GM10847 (cell line): ENCODE data around the gene MS4A12.
A peak's percentile ranks its signal among the peaks of the same experiment; 100 is the strongest.

Source experiments
- POLR2A ChIP-seq: IDR thresholded peaks from 2 replicates; pipeline ENCODE4 v1.6.1; 2011; ENCODE audit not compliant: insufficient read length; ENCODE audit errors: extremely low read depth

The MS4A12 gene, protein sequence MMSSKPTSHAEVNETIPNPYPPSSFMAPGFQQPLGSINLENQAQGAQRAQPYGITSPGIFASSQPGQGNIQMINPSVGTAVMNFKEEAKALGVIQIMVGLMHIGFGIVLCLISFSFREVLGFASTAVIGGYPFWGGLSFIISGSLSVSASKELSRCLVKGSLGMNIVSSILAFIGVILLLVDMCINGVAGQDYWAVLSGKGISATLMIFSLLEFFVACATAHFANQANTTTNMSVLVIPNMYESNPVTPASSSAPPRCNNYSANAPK

DNA sequence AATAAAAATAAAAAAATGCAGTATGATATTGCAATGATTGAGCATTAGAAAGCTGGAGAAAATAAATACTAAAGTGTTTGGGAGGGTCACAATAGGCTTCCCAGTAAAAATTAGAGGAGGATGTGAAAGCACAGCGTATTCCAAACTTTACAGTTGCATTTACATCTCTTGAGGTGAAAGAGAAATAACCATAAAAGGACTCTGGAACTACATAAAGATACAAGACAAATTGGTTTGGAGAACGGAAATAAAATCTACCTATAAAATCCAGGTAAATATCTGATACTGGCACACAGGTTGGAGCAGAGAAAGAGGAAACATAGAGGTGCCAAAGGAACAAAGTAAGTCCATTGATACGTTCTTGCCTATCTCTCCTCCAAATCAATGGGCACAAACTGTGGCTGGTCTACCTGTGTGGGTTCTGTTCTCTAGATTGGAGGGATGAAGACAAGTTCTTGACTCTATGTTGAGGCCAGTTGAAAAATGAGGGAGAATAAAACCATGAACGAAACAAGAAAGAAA, at the start of gene MS4A12:
TSS of gene MS4A12 (plus strand) at position 291 of the 522 bp plus-strand sequence. CDS start 4,541 bp downstream, outside the sequence.
- TF ChIP-seq POLR2A: no peak

DNA sequence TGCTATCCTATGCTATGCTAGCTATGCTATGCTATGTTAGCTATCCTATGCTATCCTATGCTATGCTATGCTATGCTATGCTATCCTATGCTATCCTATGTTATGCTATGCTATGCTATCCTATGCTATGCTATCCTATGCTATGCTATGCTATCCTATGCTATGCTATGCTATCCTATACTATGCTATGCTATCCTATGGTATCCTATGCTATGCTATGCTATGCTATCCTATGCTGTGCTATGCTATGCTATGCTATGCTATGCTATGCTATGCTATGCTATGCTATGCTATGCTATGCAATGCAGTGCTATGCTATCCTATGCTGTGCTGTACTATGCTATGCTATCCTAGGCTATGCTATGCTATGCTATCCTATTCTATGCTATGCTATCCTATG, 45.5 kb upstream of the MS4A12 start:
- TF ChIP-seq POLR2A: no peak

DNA sequence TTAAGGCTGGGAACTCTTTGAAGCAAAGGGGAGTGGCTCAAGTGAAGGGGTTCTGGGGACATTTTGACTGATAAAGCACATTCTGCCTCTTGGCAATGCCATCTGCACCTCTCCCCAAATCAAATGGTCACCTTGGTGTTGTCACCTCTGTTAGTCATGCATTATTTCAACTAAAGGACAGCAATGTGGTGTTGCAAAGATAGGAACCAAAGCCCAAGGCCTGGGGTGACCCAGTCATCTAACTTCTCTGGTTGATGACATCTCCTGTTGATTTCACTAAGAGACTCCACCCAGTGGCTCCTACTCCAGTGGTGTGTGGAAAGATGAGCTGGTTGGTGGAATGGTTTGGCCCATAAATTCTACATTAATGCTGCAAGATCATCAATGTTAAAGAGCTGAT, 44.7 kb upstream of the MS4A12 start:
- no peak for TF ChIP-seq POLR2A

DNA sequence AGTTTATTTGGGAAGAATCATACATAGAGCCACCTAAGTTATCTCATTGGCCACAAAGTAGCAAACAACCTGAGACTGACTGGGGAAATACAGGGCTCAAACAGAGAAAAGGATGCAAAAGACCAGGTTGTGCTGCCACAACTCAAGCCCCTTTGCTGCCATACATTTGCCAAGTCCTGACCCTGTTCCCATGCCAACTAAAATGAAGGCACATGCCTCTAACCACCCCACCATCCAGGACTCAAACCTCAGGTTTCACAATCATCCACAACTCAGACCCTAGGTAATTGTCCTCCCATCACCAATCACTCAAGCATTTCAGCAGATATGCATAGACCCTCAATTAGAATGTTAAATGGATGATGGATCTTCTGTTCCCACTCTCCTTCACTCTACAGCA, 38.4 kb upstream of the MS4A12 start:
- TF ChIP-seq POLR2A: no peak

DNA sequence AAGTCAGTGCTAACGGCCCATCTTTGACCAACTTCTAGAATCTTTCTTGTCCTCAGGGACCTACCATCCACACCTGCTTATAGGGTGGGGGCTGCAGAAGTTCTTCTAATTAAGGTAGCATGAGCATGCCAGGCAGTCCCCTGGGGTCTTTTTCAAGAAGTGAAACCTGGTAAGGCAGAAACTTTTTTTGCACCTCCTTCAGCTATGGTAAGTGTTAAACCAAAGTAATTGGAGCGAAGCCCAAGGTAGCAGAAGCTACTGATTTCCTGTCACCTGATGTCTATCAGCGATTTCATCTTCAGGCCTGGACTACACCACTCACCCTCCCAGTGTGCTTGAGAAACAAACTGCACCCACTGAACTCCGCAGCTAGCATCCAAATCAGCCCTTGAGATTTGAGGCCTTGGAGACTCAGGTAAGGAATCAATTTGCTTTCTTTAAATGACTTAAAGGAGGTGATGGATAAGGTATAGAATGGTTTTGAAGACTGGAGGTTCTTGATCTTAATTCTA, 37.0 kb upstream of the MS4A12 start, which contains the start of gene MS4A1:
TSS of gene MS4A1 (plus strand) at position 317 of the 512 bp plus-strand sequence. CDS start 6,528 bp downstream, outside the sequence.
- TF ChIP-seq POLR2A: peak; percentile 46

DNA sequence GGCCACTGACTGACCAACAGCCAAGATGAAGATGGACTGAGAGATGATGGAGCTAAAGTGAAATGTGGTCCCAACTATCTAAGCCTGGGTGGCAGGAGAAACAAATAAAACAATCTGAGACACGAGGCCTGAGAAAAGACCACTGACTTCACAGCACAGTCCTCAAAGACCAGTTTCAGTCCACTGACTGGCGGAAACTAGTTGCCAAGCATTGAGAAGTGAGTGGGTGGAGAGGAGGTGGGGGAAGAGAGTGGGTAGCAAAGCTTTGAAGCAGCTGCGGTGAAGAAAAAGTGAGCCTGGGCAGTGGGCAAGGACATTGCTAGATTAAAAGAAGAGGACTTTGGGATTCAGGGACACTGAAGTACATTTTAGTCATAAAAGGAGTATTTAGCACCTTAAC, 35.0 kb upstream of the MS4A12 start:
- TF ChIP-seq POLR2A: no peak

DNA sequence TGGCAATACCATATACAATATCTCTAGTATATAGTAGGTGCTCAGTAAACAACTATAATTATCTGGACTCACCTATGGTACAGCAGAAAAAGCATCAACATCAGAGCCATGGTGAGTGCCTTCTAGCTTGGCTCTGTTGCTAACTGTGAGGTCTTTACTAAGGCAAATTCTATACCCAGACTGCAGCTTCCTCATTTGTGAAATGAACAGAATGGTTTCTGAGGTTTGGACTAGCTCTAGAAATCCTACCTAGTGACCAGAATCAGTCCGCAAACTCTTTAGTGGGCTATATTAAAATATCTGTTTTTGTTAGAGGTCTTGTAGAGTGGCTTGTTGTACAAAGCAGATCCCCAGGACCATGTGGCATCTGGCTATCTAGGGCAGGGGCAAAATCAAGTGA, 33.2 kb upstream of the MS4A12 start:
- no peak for TF ChIP-seq POLR2A

DNA sequence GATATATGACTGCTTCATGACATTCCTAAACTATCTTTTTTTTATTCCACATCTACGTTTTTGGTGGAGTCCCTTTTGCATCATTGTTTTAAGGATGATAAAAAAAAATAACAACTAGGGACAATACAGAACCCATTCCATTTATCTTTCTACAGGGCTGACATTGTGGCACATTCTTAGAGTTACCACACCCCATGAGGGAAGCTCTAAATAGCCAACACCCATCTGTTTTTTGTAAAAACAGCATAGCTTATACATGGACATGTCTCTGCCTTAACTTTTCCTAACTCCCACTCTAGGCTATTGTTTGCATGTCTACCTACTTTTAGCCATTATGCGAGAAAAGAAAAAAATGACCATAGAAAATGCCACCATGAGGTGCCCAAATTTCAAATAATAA, 23.7 kb upstream of the MS4A12 start:
- no peak for TF ChIP-seq POLR2A

DNA sequence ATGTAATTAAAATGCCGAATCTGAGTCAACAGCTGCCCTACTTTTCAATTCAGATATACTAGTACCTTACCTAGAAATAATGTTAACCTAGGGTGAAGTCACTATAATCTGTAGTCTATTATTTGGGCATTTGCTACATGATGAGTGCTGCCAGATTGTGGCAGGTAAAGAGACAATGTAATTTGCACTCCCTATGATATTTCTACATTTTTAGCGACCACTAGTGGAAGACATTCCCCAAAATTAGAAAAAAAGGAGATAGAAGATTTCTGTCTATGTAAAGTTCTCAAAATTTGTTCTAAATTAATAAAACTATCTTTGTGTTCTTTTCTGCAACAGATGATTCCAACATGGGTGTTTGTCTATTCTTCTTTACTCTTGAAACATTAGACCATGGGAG, 22.9 kb upstream of the MS4A12 start:
- TF ChIP-seq POLR2A: no peak

DNA sequence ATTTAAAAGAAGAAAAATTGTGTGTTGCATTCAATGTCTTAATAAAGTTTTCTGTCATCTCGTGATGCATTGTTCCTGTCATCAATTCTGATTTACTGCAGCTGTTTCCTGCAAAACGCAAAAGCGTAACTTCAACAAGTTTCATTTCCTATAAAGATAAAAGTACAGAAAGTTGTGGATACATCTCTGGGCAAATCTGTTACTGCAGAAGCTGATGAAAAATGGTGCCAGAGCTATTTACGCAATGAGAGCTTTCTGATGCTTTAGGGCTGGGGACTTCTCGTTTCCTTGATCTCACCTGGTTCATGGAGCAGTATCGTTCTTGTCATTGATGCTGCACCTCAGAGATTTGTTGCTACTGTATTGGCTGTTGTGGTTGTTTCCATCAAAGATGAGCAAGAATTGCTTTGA, 15.5 kb upstream of the MS4A12 start:
- TF ChIP-seq POLR2A: no peak

DNA sequence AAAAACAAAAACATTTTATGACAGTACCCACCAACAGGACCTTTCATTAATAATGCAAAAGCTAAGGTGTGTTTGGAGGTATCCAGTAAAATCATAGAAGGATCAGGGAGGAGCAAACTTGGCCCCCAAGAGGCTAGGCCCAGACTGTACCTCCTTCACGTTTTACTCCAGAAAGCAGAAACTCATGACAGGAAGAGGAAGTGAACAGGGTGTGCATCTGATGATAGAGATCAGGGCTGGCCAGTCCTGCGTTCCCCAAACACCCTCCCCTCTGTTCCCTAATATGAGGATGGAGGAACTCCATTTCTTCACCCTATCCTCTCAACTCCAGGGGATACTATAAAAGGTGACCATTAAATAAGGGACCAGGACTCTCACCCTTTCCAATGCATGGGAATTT, 10.2 kb upstream of the MS4A12 start:
- TF ChIP-seq POLR2A: no peak

DNA sequence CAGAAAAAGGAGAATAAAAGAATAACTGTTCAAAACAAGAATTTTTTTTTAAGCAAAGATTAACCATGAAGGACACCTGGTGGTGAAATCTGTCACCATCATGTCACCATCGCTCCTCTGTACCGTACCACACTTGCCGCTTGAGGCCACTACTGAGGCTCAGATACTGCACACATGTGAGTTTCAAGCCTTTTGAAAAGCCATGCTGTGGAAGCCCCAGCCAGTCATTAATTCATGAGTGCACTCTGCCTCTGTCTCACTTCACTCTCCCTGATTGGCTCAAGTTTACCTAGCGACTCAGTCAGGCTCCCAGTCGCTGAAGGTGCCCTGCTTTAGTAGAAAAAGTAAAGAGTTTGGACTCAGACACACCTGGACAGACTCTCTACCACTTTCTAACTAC, 6.6 kb upstream of the MS4A12 start:
- no peak for TF ChIP-seq POLR2A

DNA sequence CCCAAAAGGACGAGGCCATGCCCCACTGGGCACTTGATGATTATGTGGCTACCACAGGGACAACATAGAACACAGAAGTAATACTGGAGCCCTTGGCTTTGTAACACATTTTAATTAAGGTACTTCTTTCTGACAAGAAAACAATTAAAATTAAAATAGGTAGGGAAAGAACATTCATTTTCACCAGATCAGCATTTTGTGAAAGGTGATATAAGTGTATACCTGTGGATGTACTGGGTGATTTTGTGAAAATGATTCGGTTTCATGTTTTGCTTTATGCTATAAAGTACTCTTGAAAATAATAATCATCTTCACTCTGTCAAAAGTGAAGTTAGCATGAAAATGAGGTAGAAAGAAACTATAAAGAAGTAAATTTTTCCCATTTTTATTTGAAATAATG, 876 bp downstream of the MS4A12 start:
- no peak for TF ChIP-seq POLR2A

DNA sequence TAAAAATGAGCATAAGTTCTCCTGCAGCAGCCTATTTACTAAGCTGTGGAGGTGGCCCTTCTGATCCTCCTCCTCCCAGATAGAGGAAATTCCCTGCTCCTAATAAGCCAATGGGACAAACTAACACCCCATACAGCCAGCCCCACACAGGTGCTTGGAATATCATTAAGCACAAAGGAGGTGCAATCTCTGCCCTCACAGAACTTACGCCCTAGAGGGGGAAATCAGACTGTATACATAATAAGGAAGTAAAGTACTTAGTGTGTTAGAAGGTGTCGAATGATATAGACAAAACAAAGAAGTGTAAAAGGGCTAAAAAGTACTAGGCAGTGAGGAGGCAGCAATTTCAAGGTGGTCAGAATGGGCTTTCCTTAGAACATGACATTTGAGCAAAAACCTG, 5.8 kb downstream of the MS4A12 start:
- TF ChIP-seq POLR2A: no peak

DNA sequence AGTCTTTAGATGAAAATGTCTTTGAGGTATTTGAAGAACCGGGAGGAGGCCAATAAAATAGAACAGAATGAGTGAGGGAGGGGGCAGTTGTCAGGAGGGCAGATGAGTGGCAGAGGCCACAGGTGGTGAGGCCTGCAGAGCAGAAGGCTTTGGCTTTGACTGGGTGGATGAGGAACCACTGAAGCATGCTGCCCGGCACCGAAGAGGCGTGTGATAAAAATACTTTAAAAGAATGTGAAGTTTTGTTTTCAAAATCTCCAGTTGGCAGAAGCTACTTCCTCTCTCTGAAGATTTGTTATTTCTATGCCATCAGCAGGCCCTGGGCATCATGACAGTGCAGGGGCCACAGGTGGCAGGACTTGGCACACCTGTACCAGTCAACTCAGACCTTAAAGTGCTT, 6.3 kb downstream of the MS4A12 start:
- TF ChIP-seq POLR2A: no peak

DNA sequence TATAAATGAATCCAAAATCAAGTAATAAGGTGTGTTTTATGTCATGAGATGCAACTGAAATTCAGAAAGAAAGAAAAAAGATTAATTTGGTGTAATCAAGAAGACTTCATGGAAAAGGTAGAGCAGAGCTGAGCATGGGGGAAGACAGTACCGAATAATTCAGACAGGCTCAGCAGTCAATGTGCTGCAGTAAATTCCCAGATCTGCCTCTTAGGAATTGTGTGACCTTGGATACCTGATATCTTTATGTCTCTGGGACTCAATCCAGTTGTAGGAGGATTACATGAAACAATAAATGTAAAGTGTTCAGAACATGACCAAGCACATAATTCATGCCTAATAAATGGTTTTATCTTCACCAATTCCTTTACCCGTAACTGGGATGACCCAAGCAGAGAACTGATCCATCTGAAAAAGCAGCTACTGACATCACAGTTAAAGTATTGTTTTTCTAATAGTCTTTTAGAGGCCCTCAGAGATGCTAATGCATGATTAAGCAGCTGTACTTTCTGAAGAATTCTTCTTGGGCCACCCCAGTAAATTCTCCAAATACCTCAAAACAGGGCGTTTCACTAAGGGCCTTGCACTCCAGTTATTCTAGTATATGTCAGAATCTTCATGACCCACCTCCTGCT, 7.8 kb downstream of the MS4A12 start:
- no peak for TF ChIP-seq POLR2A
